ENCODE measurements around the gene PPM1D.

GRCh38 chr17:60646701-60647100 is 46.7 kb downstream of the PPM1D start:
- TF ChIP-seq CTCF (IDR thresholded peaks at IDR 0.05) (no peak), POLR2A (IDR thresholded peaks at IDR 0.05) (no peak)

Measured in thyroid gland (tissue), 4 donors.